Ovary (tissue), 9 donors: ENCODE data around the gene NEDD9. TPM values are rescaled to one million over a fixed set of nuclear protein-coding genes. Genes with fewer than 3 reads are reported as not detected.

Source experiments
- DNase-seq, 5 donors: peaks; one replicate each; pipeline ENCODE4 v3.0.0-alpha.2; 2019 to 2020
- H3K27ac ChIP-seq, 2 donors: fragments of 200-600 bp; one replicate each; pipeline versions ENCODE4 v1.5.1 to v1.8.0; 2019 to 2022
- H3K27me3 ChIP-seq: fragments of 200-600 bp; one replicate; pipeline ENCODE4 v1.8.0; 2022
- H3K36me3 ChIP-seq: fragments of 200-600 bp; sonication (generic); one replicate; pipeline ENCODE4 v1.5.1; 2019
- H3K4me1 ChIP-seq: one replicate; pipeline ENCODE4 v1.8.1; 2013; ENCODE audit warnings: mild to moderate bottlenecking, moderate library complexity; ENCODE audit not compliant: insufficient read depth
- H3K4me3 ChIP-seq: fragments of 200-600 bp; sonication (generic); one replicate; pipeline ENCODE4 v1.5.1; 2017
- H3K9me3 ChIP-seq, 2 donors: fragments of 200-600 bp in 1 of 2; sonication (generic) in 1 of 2; one replicate each; pipeline versions ENCODE4 v1.5.1 to v1.8.1; 2013 to 2019; ENCODE audit warnings: mild to moderate bottlenecking in 1 of 2, moderate library complexity in 1 of 2
- EP300 ChIP-seq: sonication (generic); formaldehyde crosslinking; IDR thresholded peaks from one replicate; pipeline ENCODE4 v1.6.1; 2017; ENCODE audit warnings: antibody characterized with exemption
- POLR2A ChIP-seq: fragments of 450-650 bp; IDR thresholded peaks from one replicate; pipeline ENCODE4 v1.6.1; 2017; ENCODE audit warnings: antibody characterized with exemption, mild to moderate bottlenecking, moderate library complexity
- WGBS, 3 donors: extraction: QIAGEN DNeasy Blood & Tissue Kit in 1 of 3; methylation state at CpG; one replicate each; pipeline versions ENCODE4 v1.1.5 to v1.1.7; 2013 to 2017; 5-methylcytosine and 5-hydroxymethylcytosine counted together
- intact Hi-C, 4 donors: fragments of 100-400 bp; cut with DNase I; formaldehyde crosslinking; loops; one replicate each; pipeline versions ENCODE4 v1.11.0 to v1.15.1; 2022 to 2023
- polyA plus RNA-seq, 2 donors: library from polyadenylated mRNA; stranded (reverse); fragments of 200-250 nt in 1 of 2; fragments of 350-450 nt in 1 of 2; fragmentation: Illumina TruSeq in 1 of 2; extraction: RNeasy Lipid Tissue Mini Kit (QIAGEN cat#74804) in 1 of 2; gene quantifications; one replicate each; pipeline ENCODE4 v1.2.3, GENCODE V29; 2013 to 2014
- total RNA-seq, 7 donors: library from RNA; depleted of rRNA in 2 of 7; stranded (reverse); fragments of >200 nt in 2 of 7; fragmentation: NEBNext Ultra II Directional in 3 of 7; extraction: Animal tissue kit (Norgen Biotek cat#: 25700) in 3 of 7; gene quantifications; one replicate each; pipeline versions ENCODE4 v1.1.0 to v1.2.4, GENCODE V29; 2016 to 2023
- TF ChIP-seq, protein P1 (sequence below), 3 donors: fragments of 450-650 bp in 2 of 3; fragments of 200-600 bp in 1 of 3; IDR thresholded peaks; one replicate each; pipeline versions ENCODE4 v1.5.1 to v1.8.0; 2016 to 2022; ENCODE audit warnings: antibody characterized with exemption in 3 of 3, mild to moderate bottlenecking in 1 of 3
- donor health status: DM: no; HTN: no; CAD: no; lungs with moderate emphysema.
- donor health status: DM: no; HTN: no; CAD: no.
- donor health status: Bipolar disorder and iron deficiency.
- donor health status: DM: yes; HTN: yes; CAD: no.
- donor health status: DM: no; HTN: no; CAD: no.
- donor health status: DM: yes; HTN: yes; CAD: no.

NEDD9 gene
- total and polyA plus RNA-seq, 9 donors: 5.0 to 49.4 (median 13.7) TPM

DNA sequence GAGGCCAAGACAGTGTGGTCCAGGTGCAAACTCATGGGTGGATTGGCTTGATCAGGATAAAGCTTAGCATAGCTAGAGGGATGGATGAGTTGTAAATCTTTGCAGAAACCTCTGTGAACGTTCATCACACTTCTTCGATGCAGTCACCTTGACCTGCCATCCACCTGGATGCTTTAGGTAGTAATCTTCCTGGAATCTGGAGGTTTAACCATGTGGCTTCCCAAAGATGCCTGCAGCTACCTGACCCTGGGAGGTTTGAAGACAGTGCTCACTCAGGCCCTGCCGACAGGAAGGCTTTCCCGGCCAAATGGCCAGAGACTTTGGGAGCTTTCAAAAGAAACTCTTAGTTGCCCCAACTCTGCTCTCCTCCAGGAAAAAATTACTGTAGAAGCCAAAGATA lies 65.5 kb downstream of the NEDD9 start:
- Histone ChIP-seq H3K27me3 (no peaks in the 10 kb centered on the region), H3K4me3 (no peak overlapping the region), H3K36me3 (no peaks in the 10 kb centered on the region), H3K4me1 (no peaks in the 10 kb centered on the region), H3K9me3 (no peaks in the 10 kb centered on the region), H3K27ac (no peak overlapping the region)
- 28 to 46% (median 31%) methylated on average over 4 of the region's 4 CpGs for WGBS, 3 donors
- intact Hi-C loops: no loop called here
- no peak for DNase-seq
- TF ChIP-seq POLR2A (no peak), EP300 (no peak)
- TF ChIP-seq, protein P1, sequence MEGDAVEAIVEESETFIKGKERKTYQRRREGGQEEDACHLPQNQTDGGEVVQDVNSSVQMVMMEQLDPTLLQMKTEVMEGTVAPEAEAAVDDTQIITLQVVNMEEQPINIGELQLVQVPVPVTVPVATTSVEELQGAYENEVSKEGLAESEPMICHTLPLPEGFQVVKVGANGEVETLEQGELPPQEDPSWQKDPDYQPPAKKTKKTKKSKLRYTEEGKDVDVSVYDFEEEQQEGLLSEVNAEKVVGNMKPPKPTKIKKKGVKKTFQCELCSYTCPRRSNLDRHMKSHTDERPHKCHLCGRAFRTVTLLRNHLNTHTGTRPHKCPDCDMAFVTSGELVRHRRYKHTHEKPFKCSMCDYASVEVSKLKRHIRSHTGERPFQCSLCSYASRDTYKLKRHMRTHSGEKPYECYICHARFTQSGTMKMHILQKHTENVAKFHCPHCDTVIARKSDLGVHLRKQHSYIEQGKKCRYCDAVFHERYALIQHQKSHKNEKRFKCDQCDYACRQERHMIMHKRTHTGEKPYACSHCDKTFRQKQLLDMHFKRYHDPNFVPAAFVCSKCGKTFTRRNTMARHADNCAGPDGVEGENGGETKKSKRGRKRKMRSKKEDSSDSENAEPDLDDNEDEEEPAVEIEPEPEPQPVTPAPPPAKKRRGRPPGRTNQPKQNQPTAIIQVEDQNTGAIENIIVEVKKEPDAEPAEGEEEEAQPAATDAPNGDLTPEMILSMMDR (IDR thresholded peaks at IDR 0.05): no peak

DNA sequence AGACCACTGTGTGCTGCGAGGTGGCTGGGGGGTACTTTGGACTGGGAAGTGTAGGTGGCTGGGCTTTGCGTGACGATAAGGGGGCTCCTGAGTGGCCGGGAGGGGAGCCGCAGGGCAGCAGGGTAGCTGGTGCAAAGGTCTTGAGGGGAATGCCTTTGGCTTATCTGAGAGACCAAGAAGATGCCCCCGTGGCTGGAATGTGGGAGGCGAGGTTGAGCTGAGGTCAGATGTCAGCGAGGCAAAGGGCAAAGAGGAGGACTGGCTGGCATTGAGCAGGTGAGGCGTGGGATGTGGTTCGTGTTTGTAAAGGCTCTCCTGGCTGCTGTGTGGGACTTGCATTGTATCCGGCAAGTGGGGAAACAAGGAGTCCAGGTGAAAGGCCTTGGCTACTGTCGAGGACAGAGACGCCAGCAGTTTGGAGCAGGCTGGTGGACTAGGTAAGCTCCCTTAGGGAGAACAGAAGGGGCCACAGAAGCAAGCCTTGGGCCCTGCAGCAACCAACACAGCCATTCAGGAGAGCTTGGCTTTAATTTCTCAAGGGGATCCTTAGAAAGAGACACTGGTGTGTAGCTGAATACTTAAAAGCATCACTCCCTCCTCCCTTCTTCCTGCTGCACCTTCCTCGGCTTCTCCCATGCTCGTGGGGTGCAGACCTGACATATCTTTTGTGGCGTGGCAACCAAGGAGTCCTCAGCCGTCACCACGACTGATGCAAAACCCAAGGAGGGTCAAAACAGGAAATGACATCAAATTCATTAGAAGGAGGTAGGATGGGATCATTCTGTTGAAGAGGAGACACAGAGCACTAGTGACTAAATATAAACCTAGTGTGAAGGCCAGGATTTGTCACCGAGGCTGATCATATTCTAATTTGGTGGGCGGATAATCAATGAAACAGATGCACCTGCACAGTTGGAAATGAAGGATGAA lies 67.5 kb downstream of the NEDD9 start:
- TF ChIP-seq EP300 (no peak), POLR2A (no peak)
- TF ChIP-seq, protein P1 (IDR thresholded peaks at IDR 0.05): no peak
- Histone ChIP-seq H3K4me1 (no peaks in the 10 kb centered on the region), H3K9me3 (no peaks in the 10 kb centered on the region), H3K27ac (no peak overlapping the region), H3K27me3 (no peaks in the 10 kb centered on the region), H3K36me3 (no peaks in the 10 kb centered on the region), H3K4me3 (no peak overlapping the region)
- 74 to 80% (median 75%) methylated on average over 20 of the region's 20 CpGs for WGBS, 3 donors
- DNase-seq: no peak
- intact Hi-C loops: no loop called here

DNA sequence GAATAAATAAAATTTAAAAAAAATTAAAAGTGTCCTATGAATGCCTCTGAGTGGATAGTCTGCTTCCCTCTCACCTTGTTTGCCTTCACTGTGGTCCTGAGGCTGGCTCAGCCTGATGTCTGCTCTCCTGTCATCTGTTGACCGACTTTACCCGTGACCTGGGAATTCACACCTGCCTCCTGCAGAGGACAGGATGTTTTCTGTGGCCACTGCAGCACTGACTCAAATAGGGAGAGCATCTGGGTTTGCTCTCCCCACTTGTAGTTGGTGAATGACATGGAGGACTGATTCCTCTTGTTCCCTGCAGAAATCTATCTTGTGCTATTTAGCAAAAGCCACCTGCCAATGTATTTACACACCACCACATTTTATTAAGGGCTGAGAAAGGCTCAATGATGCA lies 68.5 kb downstream of the NEDD9 start:
- Histone ChIP-seq H3K9me3 (no peaks in the 10 kb centered on the region), H3K4me1 (no peaks in the 10 kb centered on the region), H3K27ac (no peak overlapping the region), H3K36me3 (no peaks in the 10 kb centered on the region), H3K27me3 (no peaks in the 10 kb centered on the region), H3K4me3 (no peak overlapping the region)
- DNase-seq: no peak
- WGBS, 3 donors: 89 to 94% (median 89%) methylated on average over 2 of the region's 2 CpGs
- TF ChIP-seq, protein P1 (IDR thresholded peaks at IDR 0.05): no peak
- no peak for TF ChIP-seq EP300
- TF ChIP-seq POLR2A: no peak
- intact Hi-C loops: no loop called here

DNA sequence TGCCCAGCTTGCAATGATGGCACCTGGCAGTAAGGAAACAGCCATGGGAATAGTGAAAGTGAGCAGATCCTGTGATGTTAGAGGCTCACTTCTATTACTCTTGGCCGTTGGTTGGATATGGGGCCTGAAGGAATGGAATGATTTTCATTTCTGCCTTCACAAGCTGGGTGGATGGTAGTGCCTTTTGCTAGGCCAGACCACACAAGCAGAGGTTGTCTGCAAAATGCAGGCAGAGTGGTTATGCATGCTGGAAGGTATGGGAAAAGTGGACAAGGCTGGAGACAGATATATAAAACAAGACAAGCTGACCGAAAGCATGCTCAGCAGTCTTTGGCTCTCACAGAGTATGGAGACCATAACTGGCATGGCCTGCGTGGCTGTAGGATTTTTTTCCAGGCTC lies 70.2 kb downstream of the NEDD9 start:
- no peak overlapping the region for H3K27ac ChIP-seq
- no peaks in the 10 kb centered on the region for H3K27me3 ChIP-seq
- no peaks in the 10 kb centered on the region for H3K4me1 ChIP-seq
- H3K36me3 ChIP-seq: no peaks in the 10 kb centered on the region
- intact Hi-C loops: no loop called here
- 94 to 97% (median 95%) methylated on average over 3 of the region's 3 CpGs for WGBS, 3 donors
- TF ChIP-seq EP300 (no peak), POLR2A (no peak)
- TF ChIP-seq, protein P1 (IDR thresholded peaks at IDR 0.05): no peak
- H3K4me3 ChIP-seq: no peak overlapping the region
- no peaks in the 10 kb centered on the region for H3K9me3 ChIP-seq
- no peak for DNase-seq
